Lung (tissue), 12 donors: Measurements from ENCODE around the gene TMEM186. TPM values are rescaled to one million over a fixed set of nuclear protein-coding genes. Genes with fewer than 3 reads are reported as not detected.

Experiments used
- ATAC-seq: fragments of 200-7000 bp; cut with Tn5 transposase; one replicate; pipeline ENCODE4 v1.9.1; 2020; ENCODE audit warnings: moderate number of reproducible peaks; ENCODE audit not compliant: insufficient read depth, low FRiP score
- DNase-seq, 3 donors: peaks; one replicate each; pipeline ENCODE4 v3.0.0-alpha.2; 2013 to 2017
- H3K27ac ChIP-seq, 2 donors: one replicate each; pipeline ENCODE4 v1.5.1; 2013; ENCODE audit warnings: mild to moderate bottlenecking in 2 of 2, moderate library complexity in 2 of 2, control low read depth in 1 of 2, inconsistent platforms in 1 of 2, low read depth in 1 of 2, low read length in 1 of 2
- H3K27me3 ChIP-seq, 3 donors: one replicate each; pipeline ENCODE4 v1.5.1; 2013; ENCODE audit warnings: low read length in 2 of 3; ENCODE audit not compliant: control insufficient read depth in 3 of 3, insufficient read depth in 3 of 3
- H3K36me3 ChIP-seq, 4 donors: one replicate each; pipeline ENCODE4 v1.5.1; 2013; ENCODE audit warnings: low read length in 4 of 4, mild to moderate bottlenecking in 1 of 4, moderate library complexity in 1 of 4; ENCODE audit not compliant: control insufficient read depth in 4 of 4, insufficient read depth in 4 of 4
- H3K4me1 ChIP-seq, 5 donors: one replicate each; pipeline ENCODE4 v1.5.1; 2013; ENCODE audit warnings: low read length in 5 of 5, mild to moderate bottlenecking in 2 of 5, moderate library complexity in 1 of 5; ENCODE audit not compliant: control insufficient read depth in 5 of 5, insufficient read depth in 5 of 5
- H3K4me3 ChIP-seq: one replicate; pipeline ENCODE4 v1.5.1; 2013; ENCODE audit warnings: mild to moderate bottlenecking, control low read depth, moderate library complexity
- H3K9ac ChIP-seq, 2 donors: one replicate each; pipeline ENCODE4 v1.5.1; 2013; ENCODE audit warnings: low read length in 2 of 2, control low read depth in 1 of 2; ENCODE audit not compliant: insufficient read depth in 1 of 2
- H3K9me3 ChIP-seq, 4 donors: one replicate each; pipeline ENCODE4 v1.5.1; 2013; ENCODE audit warnings: low read length in 3 of 4, mild to moderate bottlenecking in 1 of 4, moderate library complexity in 1 of 4; ENCODE audit not compliant: control insufficient read depth in 4 of 4, insufficient read depth in 3 of 4
- CTCF ChIP-seq: IDR thresholded peaks from 2 replicates; pipeline ENCODE4 v1.5.1; 2012; ENCODE audit warnings: mild to moderate bottlenecking; ENCODE audit errors: control extremely low read depth, extremely low read depth
- WGBS, 2 donors: extraction: QIAGEN DNeasy Blood & Tissue Kit; methylation state at CpG; one replicate each; pipeline ENCODE4 v1.1.7; 2013; 5-methylcytosine and 5-hydroxymethylcytosine counted together
- polyA plus RNA-seq, 2 donors: library from polyadenylated mRNA; stranded (reverse); fragments of 200-250 nt; gene quantifications; one replicate each; pipeline ENCODE4 v1.2.1, GENCODE V29; 2013
- total RNA-seq, 2 donors: library from RNA; depleted of rRNA in 1 of 2; stranded (reverse); fragments of >200 nt in 1 of 2; gene quantifications; one replicate each; pipeline ENCODE4 v1.2.1, GENCODE V29; 2014 to 2021
- donor health status: control.
- donor health status: control.
- donor health status: Bipolar disorder and iron deficiency.
- donor health status: healthy.
- donor health status: DM: yes; HTN: yes; CAD: no.

Gene TMEM186
- total and polyA plus RNA-seq, 4 donors = 6.5 to 10.7 (median 8.2) TPM

GRCh38 chr16:8814095-8814806 lies 16.8 kb upstream of the TMEM186 start:
- ATAC-seq (no peak), DNase-seq (no peak)
- TF ChIP-seq CTCF = no peak
- Histone ChIP-seq H3K4me3 (no peak overlapping the region), H3K9ac (no peak overlapping the region), H3K9me3 (no peaks in the 10 kb centered on the region), H3K36me3 (peaks cover 20 to 64% (median 37%) of the 10 kb centered on the region in 4 donors), H3K27ac (no peak overlapping the region), H3K4me1 (peaks cover 0 to 1% (median 0%) of the 10 kb centered on the region in 5 donors), H3K27me3 (no peaks in the 10 kb centered on the region)
- 88 to 96% methylated on average over 14 of the region's 14 CpGs for WGBS, 2 donors

GRCh38 chr16:8812162-8812843 lies 14.9 kb upstream of the TMEM186 start:
- H3K36me3 ChIP-seq = peaks cover 29 to 72% (median 49%) of the 10 kb centered on the region in 4 donors

GRCh38 chr16:8808613-8809353 lies 11.3 kb upstream of the TMEM186 start:
- H3K36me3 ChIP-seq = peaks cover 36 to 68% (median 54%) of the 10 kb centered on the region in 4 donors
- H3K9ac ChIP-seq = no peak overlapping the region

More at GRCh38 chr16:8812162-8812843, 14.9 kb upstream of the TMEM186 start:
- no peak overlapping the region for H3K4me3 ChIP-seq
- H3K27ac ChIP-seq = no peak overlapping the region
- H3K27me3 ChIP-seq = no peaks in the 10 kb centered on the region
- H3K9me3 ChIP-seq = no peaks in the 10 kb centered on the region
- 76 to 79% methylated on average over 12 of the region's 12 CpGs for WGBS, 2 donors
- H3K9ac ChIP-seq = no peak overlapping the region
- ATAC-seq (no peak), DNase-seq (no peak)
- TF ChIP-seq CTCF = no peak
- no peaks in the 10 kb centered on the region for H3K4me1 ChIP-seq

More at GRCh38 chr16:8808613-8809353, 11.3 kb upstream of the TMEM186 start:
- H3K4me1 ChIP-seq = no peaks in the 10 kb centered on the region
- DNase-seq (no peak), ATAC-seq (no peak)
- no peaks in the 10 kb centered on the region for H3K9me3 ChIP-seq
- H3K27me3 ChIP-seq = no peaks in the 10 kb centered on the region
- no peak for TF ChIP-seq CTCF
- H3K27ac ChIP-seq = no peak overlapping the region
- H3K4me3 ChIP-seq = no peak overlapping the region
- WGBS, 2 donors = 86 to 89% methylated on average over 11 of the region's 11 CpGs
